DND-41 (cell line): ENCODE results near the gene PRR15L.
"Not testable (repeated sequence)": the region's sequence is repeated elsewhere in the genome, so short reads cannot be mapped to it uniquely, and the experiment has no call there.

ENCODE experiments used
- ATAC-seq: fragments of 200-7000 bp; cut with Tn5 transposase; 3 replicates; pipeline ENCODE4 v1.9.1; 2021; ENCODE audit warnings: low read depth; ENCODE audit not compliant: insufficient read depth
- DNase-seq: peaks from one replicate; pipeline ENCODE4 v3.0.0-alpha.2; 2020
- H2AFZ ChIP-seq: 2 replicates; pipeline ENCODE4 v1.6.0; 2012; ENCODE audit warnings: low read depth, low read length
- H3K27ac ChIP-seq: 2 replicates; pipeline ENCODE4 v1.5.1; 2012; ENCODE audit warnings: low read length, inconsistent platforms
- H3K27me3 ChIP-seq: fragments of 200-600 bp; sonication (generic); 2 replicates; pipeline ENCODE4 v1.6.0; 2012; ENCODE audit warnings: low read length, mild to moderate bottlenecking, inconsistent platforms; ENCODE audit not compliant: insufficient read depth, poor library complexity
- H3K36me3 ChIP-seq: 2 replicates; pipeline ENCODE4 v1.5.1; 2012; ENCODE audit warnings: low read length, inconsistent platforms; ENCODE audit not compliant: insufficient read depth
- H3K4me1 ChIP-seq: 2 replicates; pipeline ENCODE4 v1.5.1; 2012; ENCODE audit warnings: mild to moderate bottlenecking, low read length; ENCODE audit not compliant: insufficient read depth
- H3K4me2 ChIP-seq: 2 replicates; pipeline ENCODE4 v1.6.0; 2012; ENCODE audit warnings: mild to moderate bottlenecking, moderate library complexity, low read length, inconsistent platforms; ENCODE audit not compliant: insufficient read depth
- H3K4me3 ChIP-seq, 2 experiments: fragments of 200-600 bp in 1 of 2; shearing (Covaris generic) in 1 of 2; 2 replicates each; pipeline ENCODE4 v1.5.1; 2012 to 2016; ENCODE audit warnings: inconsistent platforms in 2 of 2, low read length in 2 of 2, mild to moderate bottlenecking in 2 of 2, low read depth in 1 of 2, moderate library complexity in 1 of 2
- H3K79me2 ChIP-seq: 2 replicates; pipeline ENCODE4 v1.6.0; 2012; ENCODE audit warnings: low read length, inconsistent platforms; ENCODE audit not compliant: insufficient read depth
- H3K9ac ChIP-seq: 2 replicates; pipeline ENCODE4 v1.6.0; 2012; ENCODE audit warnings: low read depth, mild to moderate bottlenecking, inconsistent platforms, low read length, moderate library complexity
- H3K9me3 ChIP-seq: 2 replicates; pipeline ENCODE4 v1.5.1; 2012; ENCODE audit warnings: low read length, moderate library complexity, mild to moderate bottlenecking, inconsistent platforms; ENCODE audit not compliant: insufficient read depth, severe bottlenecking
- H4K20me1 ChIP-seq: 2 replicates; pipeline ENCODE4 v1.6.0; 2012; ENCODE audit warnings: low read length; ENCODE audit not compliant: insufficient read depth
- CTCF ChIP-seq: IDR thresholded peaks from 2 replicates; pipeline ENCODE4 v1.5.1; 2012; ENCODE audit warnings: borderline replicate concordance, low read length, moderate library complexity, mild to moderate bottlenecking; ENCODE audit not compliant: poor library complexity, severe bottlenecking; ENCODE audit errors: extremely low read depth
- EZH2 ChIP-seq: IDR thresholded peaks from 3 replicates; pipeline ENCODE4 v1.6.1; 2012; ENCODE audit warnings: borderline replicate concordance, low read depth, mild to moderate bottlenecking, moderate library complexity, low read length, inconsistent platforms; ENCODE audit not compliant: severe bottlenecking

Gene PRR15L

GRCh38 chr17:47927821-47928400, 29.8 kb downstream of the PRR15L start:
- Histone ChIP-seq H3K4me2 (no peak overlapping the region), H3K4me1 (no peaks in the 10 kb centered on the region), H4K20me1 (no peaks in the 10 kb centered on the region), H3K9me3 (no peaks in the 10 kb centered on the region), H2AFZ (no peak overlapping the region), H3K79me2 (no peaks in the 10 kb centered on the region), H3K36me3 (peaks cover 60% of the 10 kb centered on the region), H3K27me3 (no peaks in the 10 kb centered on the region), H3K9ac (no peak overlapping the region), H3K4me3 (no peak overlapping the region), H3K27ac (no peak overlapping the region)
- ATAC-seq = no peak
- no peak for DNase-seq
- TF ChIP-seq CTCF (no peak), EZH2 (no peak)

GRCh38 chr17:47925678-47925988, 32.0 kb downstream of the PRR15L start:
- no peak for ATAC-seq
- no peak for DNase-seq
- H3K4me2 ChIP-seq = no peak overlapping the region
- no peak for TF ChIP-seq CTCF
- no peak for TF ChIP-seq EZH2
- H3K9ac ChIP-seq = no peak overlapping the region
- H3K27ac ChIP-seq = no peak overlapping the region
- no peaks in the 10 kb centered on the region for H3K27me3 ChIP-seq
- no peaks in the 10 kb centered on the region for H4K20me1 ChIP-seq
- H3K9me3 ChIP-seq = no peaks in the 10 kb centered on the region
- H3K4me1 ChIP-seq = no peaks in the 10 kb centered on the region
- no peak overlapping the region for H3K4me3 ChIP-seq
- H2AFZ ChIP-seq = no peak overlapping the region
- peaks cover 67% of the 10 kb centered on the region for H3K36me3 ChIP-seq
- no peaks in the 10 kb centered on the region for H3K79me2 ChIP-seq

DNA sequence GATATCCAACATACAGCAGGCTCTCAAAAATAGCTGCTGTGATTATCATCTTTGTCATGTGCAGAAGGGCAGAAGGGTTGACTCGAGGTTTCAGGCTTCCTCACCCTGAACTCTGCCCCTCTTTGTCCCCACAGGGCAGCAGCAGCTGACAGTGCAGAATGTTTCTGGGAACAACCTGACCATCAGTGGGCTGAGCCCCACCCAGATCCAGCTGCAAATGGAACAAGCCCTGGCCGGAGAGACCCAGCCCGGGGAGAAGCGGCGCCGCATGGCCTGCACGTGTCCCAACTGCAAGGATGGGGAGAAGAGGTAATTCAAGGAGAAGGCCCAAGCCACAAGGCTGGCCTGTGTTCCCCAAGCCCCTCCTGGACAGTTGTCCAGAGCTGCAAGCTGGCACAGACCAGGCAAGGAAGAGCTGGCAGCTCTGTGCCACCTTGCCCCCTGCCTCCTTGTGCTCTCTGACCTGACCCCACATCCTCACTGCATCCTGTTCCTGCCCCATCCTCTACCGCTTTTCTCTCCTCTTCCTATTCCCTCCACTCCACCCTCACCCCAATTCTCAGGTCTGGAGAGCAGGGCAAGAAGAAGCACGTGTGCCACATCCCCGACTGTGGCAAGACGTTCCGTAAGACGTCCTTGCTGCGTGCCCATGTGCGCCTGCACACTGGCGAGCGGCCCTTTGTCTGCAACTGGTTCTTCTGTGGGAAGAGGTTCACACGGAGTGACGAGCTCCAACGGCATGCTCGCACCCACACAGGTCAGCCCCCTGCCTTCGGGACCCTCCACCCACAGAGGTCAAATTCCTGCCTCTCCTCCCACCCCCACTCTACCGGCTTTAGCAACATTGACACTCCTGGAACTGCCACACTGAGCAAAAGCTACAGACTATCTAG, 32.7 kb downstream of the PRR15L start:
- Histone ChIP-seq H3K4me2 (no peak overlapping the region), H3K36me3 (peaks cover 61% of the 10 kb centered on the region), H3K4me1 (no peaks in the 10 kb centered on the region), H4K20me1 (no peaks in the 10 kb centered on the region), H3K27ac (no peak overlapping the region), H3K4me3 (no peak overlapping the region), H3K9me3 (no peaks in the 10 kb centered on the region), H2AFZ (no peak overlapping the region), H3K27me3 (no peaks in the 10 kb centered on the region), H3K79me2 (no peaks in the 10 kb centered on the region), H3K9ac (no peak overlapping the region)
- no peak for ATAC-seq
- DNase-seq = no peak
- TF ChIP-seq EZH2 (no peak), CTCF (no peak)

DNA sequence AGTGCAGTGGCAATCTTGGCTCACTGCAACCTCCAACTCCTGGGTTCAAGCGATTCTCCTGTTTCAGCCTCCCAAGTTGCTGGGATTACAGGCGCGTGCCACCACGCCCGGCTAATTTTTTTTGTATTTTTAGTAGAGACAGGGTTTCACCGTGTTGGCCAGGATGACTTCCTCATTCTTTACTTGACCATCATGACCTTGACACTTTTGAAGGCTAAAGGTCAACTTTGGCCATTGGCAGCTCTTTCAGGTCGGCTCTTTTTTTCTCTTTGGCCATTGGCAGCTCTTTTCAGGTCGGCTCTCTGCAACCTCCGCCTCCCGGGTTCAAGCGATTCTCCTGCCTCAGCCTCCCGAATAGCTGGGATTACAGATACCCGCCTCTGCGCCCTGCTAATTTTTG, 37.8 kb downstream of the PRR15L start:
- H3K4me3 ChIP-seq, H3K9ac ChIP-seq, H4K20me1 ChIP-seq, H3K4me1 ChIP-seq, H3K27ac ChIP-seq, ATAC-seq, H2AFZ ChIP-seq, DNase-seq, H3K79me2 ChIP-seq, H3K4me2 ChIP-seq, H3K27me3 ChIP-seq, H3K9me3 ChIP-seq: not testable (repeated sequence)
- peaks cover 56% of the 10 kb centered on the region for H3K36me3 ChIP-seq
